ENCODE data around the gene OR1Q1. TPM values are rescaled to one million over a fixed set of nuclear protein-coding genes. Genes with fewer than 3 reads are reported as not detected.

The OR1Q1 gene
- polyA plus RNA-seq, 1 experiment: 0.31 TPM

GRCh38 chr9:122656378-122656777 is 41.8 kb downstream of the OR1Q1 start:
- Histone ChIP-seq H3K9me3 (ENCODE audit: control insufficient read depth, insufficient read depth, low read length) (no peaks in the 10 kb centered on the region), H3K4me3 (ENCODE audit: low read depth, low read length) (no peak overlapping the region), H3K27me3 (ENCODE audit: control insufficient read depth, insufficient read depth, low read length) (no peaks in the 10 kb centered on the region)

GRCh38 chr9:122657527-122657926 is 43.0 kb downstream of the OR1Q1 start, which contains the start of gene OR1B1:
TSS of gene OR1B1 (minus strand) at chr9:122657627.
- DNase-seq (ENCODE audit: low read depth, low spot score): no peak
- H3K9me3 ChIP-seq (ENCODE audit: control insufficient read depth, insufficient read depth, low read length): no peaks in the 10 kb centered on the region
- TF ChIP-seq CTCF (IDR thresholded peaks at IDR 0.05; ENCODE audit: low read depth, low read length): no peak
- ChIA-PET CTCF (no interaction called here), POLR2A (no interaction called here)
- no peak within 1 kb of the TSS for H3K27ac ChIP-seq (ENCODE audit: low read depth, low read length)
- no peaks in the 10 kb centered on the region for H3K27me3 ChIP-seq (ENCODE audit: control insufficient read depth, insufficient read depth, low read length)
- H3K4me3 ChIP-seq (ENCODE audit: low read depth, low read length): no peak within 1 kb of the TSS

More at GRCh38 chr9:122656378-122656777, 41.8 kb downstream of the OR1Q1 start:
- ChIA-PET CTCF (no interaction called here), POLR2A (no interaction called here)
- no peak for DNase-seq (ENCODE audit: low read depth, low spot score)
- no peak for TF ChIP-seq CTCF (IDR thresholded peaks at IDR 0.05; ENCODE audit: low read depth, low read length)
- H3K27ac ChIP-seq (ENCODE audit: low read depth, low read length): no peak overlapping the region

- no peak for TF ChIP-seq CTCF (IDR thresholded peaks at IDR 0.05; ENCODE audit: low read depth, low read length)
- POLR2A ChIA-PET: no interaction called here
Observed at GRCh38 chr9:122661416-122661815, 46.9 kb downstream of the OR1Q1 start, which contains the start of gene OR1L1. TSS of gene OR1L1 (plus strand) at chr9:122661716. CDS start at chr9:122661716, 0 bp downstream.

More at GRCh38 chr9:122661416-122661815, 46.9 kb downstream of the OR1Q1 start, which contains the start of gene OR1L1:
- H3K27me3 ChIP-seq (ENCODE audit: control insufficient read depth, insufficient read depth, low read length): no peaks in the 10 kb centered on the region
- DNase-seq (ENCODE audit: low read depth, low spot score): no peak
- no peak within 1 kb of the TSS for H3K4me3 ChIP-seq (ENCODE audit: low read depth, low read length)
- H3K9me3 ChIP-seq (ENCODE audit: control insufficient read depth, insufficient read depth, low read length): no peaks in the 10 kb centered on the region
- CTCF ChIA-PET: no interaction called here
- no peak within 1 kb of the TSS for H3K27ac ChIP-seq (ENCODE audit: low read depth, low read length)

Other genes starting within 250 kb of the OR1Q1 start
- 78.3 and 83.1 TPM in 2 replicates for gene PTGS1, start 243.7 kb upstream of the OR1Q1 start, polyA plus RNA-seq (2011; rRNA removed)
- gene OR1J1, start 136.8 kb upstream of the OR1Q1 start, polyA plus RNA-seq (2011; rRNA removed): not detected in 2 replicates
- 0.10 TPM in 1 of 2 replicates, not detected in the other for gene OR1J2, start 103.9 kb upstream of the OR1Q1 start, polyA plus RNA-seq (2011; rRNA removed)
- 0.10 and 0.11 TPM in 2 replicates for gene OR1J4, start 95.6 kb upstream of the OR1Q1 start, polyA plus RNA-seq (2011; rRNA removed)
- not detected in 2 replicates for gene OR1N1, start 87.4 kb upstream of the OR1Q1 start, polyA plus RNA-seq (2011; rRNA removed)
- gene OR1N2, start 61.6 kb upstream of the OR1Q1 start, polyA plus RNA-seq (2011; rRNA removed): not detected in 2 replicates
- 0.09 TPM in 1 of 2 replicates, not detected in the other for gene OR1L8, start 31.4 kb upstream of the OR1Q1 start, polyA plus RNA-seq (2011; rRNA removed)
- not detected in 2 replicates for gene OR1B1, start 42.9 kb downstream of the OR1Q1 start, polyA plus RNA-seq (2011; rRNA removed)
- gene OR1L1, start 47.0 kb downstream of the OR1Q1 start, polyA plus RNA-seq (2011; rRNA removed): not detected in 2 replicates
- gene OR1L3, start 60.4 kb downstream of the OR1Q1 start, polyA plus RNA-seq (2011; rRNA removed): not detected in 2 replicates
- not detected in 2 replicates for gene OR1L4, start 109.3 kb downstream of the OR1Q1 start, polyA plus RNA-seq (2011; rRNA removed)
- not detected in 2 replicates for gene OR1L6, start 127.6 kb downstream of the OR1Q1 start, polyA plus RNA-seq (2011; rRNA removed)
- not detected in 2 replicates for gene OR5C1, start 174.2 kb downstream of the OR1Q1 start, polyA plus RNA-seq (2011; rRNA removed)
- not detected in 2 replicates for gene OR1K1, start 185.4 kb downstream of the OR1Q1 start, polyA plus RNA-seq (2011; rRNA removed)
- gene PDCL, start 213.8 kb downstream of the OR1Q1 start, polyA plus RNA-seq (2011; rRNA removed): 15.5 and 18.7 TPM in 2 replicates

Measured in AG04450 (cell line).